NCI-H2081 (cell line): ENCODE data around the gene UHRF1.
"Not testable (repeated sequence)": the region's sequence is repeated elsewhere in the genome, so short reads cannot be mapped to it uniquely, and the experiment has no call there.

Experiments
- DNase-seq, 2 experiments: peaks; one replicate each; lab custom pipeline; 2025; lab: John Stamatoyannopoulos, UW

UHRF1 gene

GRCh38 chr19:4900879-4901278 lies 8.4 kb upstream of the UHRF1 start:
- DNase-seq, result not testable (repeated sequence)

GRCh38 chr19:4902796-4903195 lies 6.5 kb upstream of the UHRF1 start, which contains the start of gene ARRDC5:
ARRDC5 (minus strand) TSS chr19:4902896; CDS start chr19:4902825, 71 bp downstream.
- no peak for DNase-seq

GRCh38 chr19:4904481-4904880 lies 4.8 kb upstream of the UHRF1 start:
- no peak for DNase-seq

GRCh38 chr19:4906963-4907362 lies 2.3 kb upstream of the UHRF1 start:
- DNase-seq, result no peak

- DNase-seq, result no peak
These were observed 941 bp upstream of the UHRF1 start for GRCh38 chr19:4908360-4908759.

DNA sequence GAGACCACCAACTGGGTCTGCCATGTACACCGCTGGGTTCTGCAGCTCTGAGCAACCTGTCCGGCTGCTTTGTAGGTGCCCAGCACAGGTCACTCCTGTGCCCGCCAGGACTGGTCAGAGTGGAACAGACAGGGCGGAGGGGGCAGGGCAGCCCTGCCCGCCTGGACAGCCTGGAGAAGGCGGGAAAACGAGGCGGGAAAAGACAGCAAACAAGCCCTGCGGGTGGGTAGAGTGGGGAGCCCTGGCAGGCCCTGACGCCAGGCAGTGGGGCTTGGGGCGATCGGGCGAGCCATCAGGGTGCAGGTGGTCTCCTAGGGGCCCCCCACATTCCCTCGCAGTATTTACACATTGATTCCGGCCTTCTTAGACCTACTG lies 533 bp upstream of the UHRF1 start:
- no peak for DNase-seq

DNA sequence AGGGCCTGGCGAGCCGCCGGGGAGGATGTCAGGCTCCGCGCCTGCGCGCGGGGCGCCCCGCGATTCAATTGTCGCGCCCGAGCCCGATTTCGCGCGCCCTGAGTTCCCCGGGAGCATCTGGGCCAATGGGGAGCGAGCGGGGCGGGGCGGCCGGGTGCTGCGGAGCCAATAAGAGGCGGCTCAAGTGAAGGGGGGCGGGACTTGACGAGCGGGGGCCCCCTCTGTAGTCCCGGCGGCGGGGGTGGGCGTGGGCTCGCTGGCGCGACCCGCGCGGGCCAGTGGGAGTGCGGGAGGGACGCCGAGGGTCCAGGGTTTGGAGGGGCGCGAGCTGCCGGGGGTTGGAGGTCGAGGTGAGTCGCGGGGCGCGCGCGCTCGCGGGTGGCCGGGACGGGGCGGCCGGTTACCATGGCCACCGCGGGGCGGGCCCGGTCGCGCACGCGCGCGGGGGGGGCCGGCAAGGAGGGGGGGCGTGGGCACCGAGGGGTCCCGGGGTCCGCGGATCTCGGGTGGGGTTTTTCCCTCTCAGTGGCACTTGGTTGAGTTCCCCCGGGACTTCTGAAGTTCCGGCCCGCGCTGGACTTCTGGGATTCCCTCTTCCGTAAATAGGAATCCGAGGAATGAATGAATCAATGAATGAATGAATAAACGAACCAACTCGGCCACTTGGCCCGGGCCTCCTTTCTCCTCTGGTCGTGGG lies 744 bp downstream of the UHRF1 start:
- peak; percentile 93 to 95 for DNase-seq

GRCh38 chr19:4910594-4911281 lies 1.4 kb downstream of the UHRF1 start:
- peak; percentile 15 to 33 for DNase-seq

DNA sequence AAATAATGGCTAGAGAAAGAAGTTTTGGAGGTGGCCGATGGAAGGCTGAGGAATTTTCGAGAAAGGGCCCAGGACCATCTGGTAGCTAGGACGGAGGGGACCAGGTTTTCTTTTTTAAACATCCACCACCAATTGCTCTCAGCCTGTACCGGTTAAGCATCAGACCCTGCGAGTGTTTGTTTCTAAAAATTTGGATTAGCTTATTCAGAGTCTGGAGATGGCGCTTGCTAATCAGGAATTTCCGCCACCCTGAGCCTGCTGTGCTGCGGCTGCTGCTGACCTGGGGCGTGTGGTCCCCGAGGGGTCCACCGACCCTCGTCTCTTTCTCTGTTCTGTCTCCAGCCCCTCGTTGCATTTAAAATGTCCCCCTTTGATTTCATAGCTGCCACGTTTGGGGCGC lies 2.0 kb downstream of the UHRF1 start:
- DNase-seq, result no peak

- peak; percentile 43 to 73 for DNase-seq
These were observed 2.7 kb downstream of the UHRF1 start for GRCh38 chr19:4911786-4912672.

- DNase-seq, result no peak
These were observed 4.9 kb downstream of the UHRF1 start for GRCh38 chr19:4913996-4914735.

DNA sequence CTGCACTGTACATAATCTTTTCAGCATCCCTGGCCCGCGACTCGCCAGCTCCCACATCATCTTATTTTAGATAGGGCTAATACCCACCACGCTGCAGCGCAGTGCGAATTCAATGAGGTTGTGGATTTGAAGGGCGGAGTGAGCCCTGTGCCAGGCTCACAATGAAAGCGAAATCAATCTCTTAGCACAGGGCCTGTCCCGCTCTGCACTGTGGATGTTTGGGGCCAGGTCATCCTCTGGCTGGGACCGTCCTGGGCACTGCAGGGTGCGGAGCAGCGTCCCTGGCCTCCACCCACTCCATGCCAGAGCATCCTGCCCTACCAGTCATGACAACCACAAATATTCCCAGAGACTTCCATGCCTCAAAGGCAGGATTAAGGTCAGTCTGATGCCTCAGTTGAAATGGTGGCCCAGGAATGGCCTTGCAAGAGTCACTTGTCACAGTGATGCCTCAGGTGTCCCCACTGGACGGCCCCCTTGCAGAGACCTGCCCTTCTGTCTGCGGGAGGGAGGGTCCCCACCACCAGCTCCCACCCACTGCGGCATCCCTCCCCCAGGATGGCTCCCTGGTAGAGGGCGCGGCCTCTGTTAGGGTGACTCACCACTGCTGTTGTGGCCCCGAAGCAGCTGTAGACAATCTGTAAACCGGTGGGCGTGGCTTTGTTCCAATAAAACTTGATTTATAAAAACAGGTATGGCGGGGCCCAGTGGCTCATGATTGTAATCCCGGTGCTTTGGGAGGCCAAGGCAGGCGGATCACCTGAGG lies 5.6 kb downstream of the UHRF1 start:
- no peak for DNase-seq

- DNase-seq, result no peak
These were observed 7.2 kb downstream of the UHRF1 start for GRCh38 chr19:4916292-4917082.

- no peak for DNase-seq
These were observed 13.4 kb downstream of the UHRF1 start for GRCh38 chr19:4922530-4923275.

- DNase-seq, result no peak
These were observed 14.0 kb downstream of the UHRF1 start for GRCh38 chr19:4923276-4923747.

DNA sequence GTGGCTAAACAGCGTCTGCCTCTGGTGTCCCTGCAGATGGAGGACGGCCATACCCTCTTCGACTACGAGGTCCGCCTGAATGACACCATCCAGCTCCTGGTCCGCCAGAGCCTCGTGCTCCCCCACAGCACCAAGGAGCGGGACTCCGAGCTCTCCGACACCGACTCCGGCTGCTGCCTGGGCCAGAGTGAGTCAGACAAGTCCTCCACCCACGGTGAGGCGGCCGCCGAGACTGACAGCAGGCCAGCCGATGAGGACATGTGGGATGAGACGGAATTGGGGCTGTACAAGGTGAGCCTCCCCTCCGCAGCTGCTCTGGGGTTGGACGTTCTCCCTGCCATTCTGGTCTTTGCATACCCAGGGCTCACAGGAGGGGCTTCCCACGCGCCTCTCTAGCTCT lies 19.9 kb downstream of the UHRF1 start:
- no peak for DNase-seq

GRCh38 chr19:4930664-4931063 lies 21.4 kb downstream of the UHRF1 start:
- DNase-seq, result no peak

GRCh38 chr19:4932711-4933110 lies 23.4 kb downstream of the UHRF1 start:
- DNase-seq, result no peak

DNA sequence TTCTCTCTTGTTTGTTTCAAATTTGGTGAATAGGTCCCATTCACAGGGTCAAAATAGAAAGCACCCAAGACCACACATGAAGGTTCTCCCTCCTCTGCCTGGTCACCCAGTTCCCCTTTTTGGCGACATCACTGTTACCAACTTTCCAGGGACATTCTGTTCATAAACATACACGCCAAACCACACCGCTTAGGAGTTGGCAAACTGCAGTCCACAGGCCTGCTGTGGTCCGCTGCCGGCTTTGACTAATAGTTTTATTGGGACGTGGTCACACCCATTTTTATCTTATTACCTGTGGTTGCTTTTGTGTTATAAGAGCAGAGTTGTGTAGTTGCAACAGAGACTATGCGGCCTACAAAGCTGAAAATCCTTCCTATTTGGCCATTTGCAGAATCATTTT lies 24.2 kb downstream of the UHRF1 start:
- DNase-seq, result no peak

- no peak for DNase-seq
These were observed 26.1 kb downstream of the UHRF1 start for GRCh38 chr19:4935444-4935843.
